UCSD-AML1 (cell line): ENCODE data around the gene IFI35.
A peak's percentile ranks its signal among the peaks of the same experiment; 100 is the strongest.
"Not testable (repeated sequence)": the region's sequence is repeated elsewhere in the genome, so short reads cannot be mapped to it uniquely, and the experiment has no call there.

Experiments
- DNase-seq: peaks from one replicate; lab custom pipeline; 2025; ENCODE audit not compliant: unreplicated experiment; lab: John Stamatoyannopoulos, UW

IFI35 gene

GRCh38 chr17:42997390-42997983 lies 9.1 kb upstream of the IFI35 start:
- DNase-seq, result no peak

GRCh38 chr17:42997984-42998938 lies 8.3 kb upstream of the IFI35 start, which contains the start of gene RPL27:
Gene RPL27 (plus strand): TSS chr17:42998419. CDS start chr17:42998751, 332 bp downstream.
- peak; percentile 98 for DNase-seq

DNA sequence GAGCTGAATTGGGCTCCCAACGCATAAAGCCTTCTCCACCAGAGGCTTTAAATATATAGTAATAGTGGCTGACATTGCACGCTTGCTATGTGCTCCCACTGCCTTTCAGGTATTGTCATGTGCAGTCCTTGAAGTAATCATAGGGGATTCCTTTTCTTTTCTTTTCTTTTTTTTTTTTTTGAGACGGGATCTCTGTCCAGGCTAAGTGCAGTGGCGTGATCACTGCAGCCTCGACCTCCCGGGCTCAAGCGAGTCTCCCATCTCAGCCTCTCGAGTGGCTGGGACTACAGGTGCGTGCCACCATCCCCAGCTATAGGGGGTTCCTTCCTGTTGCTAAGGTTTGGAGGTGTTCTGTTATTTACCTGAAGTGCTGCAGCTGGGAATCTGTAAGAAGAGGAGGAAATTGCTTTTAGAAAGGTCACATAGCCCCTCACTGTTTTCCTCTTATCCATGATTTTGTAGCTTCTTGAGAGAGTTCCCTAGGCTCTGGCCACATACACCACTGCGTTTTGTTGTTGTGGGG lies 7.5 kb upstream of the IFI35 start:
- DNase-seq, result no peak

- not testable (repeated sequence) for DNase-seq
These were observed 5.7 kb upstream of the IFI35 start for GRCh38 chr17:43000894-43001293.

- DNase-seq, result no peak
These were observed 2.9 kb upstream of the IFI35 start for GRCh38 chr17:43003542-43004172.

GRCh38 chr17:43010667-43011308 lies 4.2 kb downstream of the IFI35 start:
- DNase-seq, result no peak

GRCh38 chr17:43011728-43012472 lies 5.3 kb downstream of the IFI35 start:
- DNase-seq, result no peak

DNA sequence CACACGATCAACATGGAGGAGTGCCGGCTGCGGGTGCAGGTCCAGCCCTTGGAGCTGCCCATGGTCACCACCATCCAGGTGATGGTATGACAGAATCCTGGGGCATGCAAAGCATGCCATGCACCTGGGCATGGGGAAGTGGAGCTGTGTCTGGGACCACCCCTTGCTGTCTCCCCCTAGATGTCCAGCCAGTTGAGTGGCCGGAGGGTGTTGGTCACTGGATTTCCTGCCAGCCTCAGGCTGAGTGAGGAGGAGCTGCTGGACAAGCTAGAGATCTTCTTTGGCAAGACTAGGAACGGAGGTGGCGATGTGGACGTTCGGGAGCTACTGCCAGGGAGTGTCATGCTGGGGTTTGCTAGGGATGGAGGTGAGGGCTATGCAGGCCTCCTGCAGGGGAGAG lies 6.7 kb downstream of the IFI35 start:
- no peak for DNase-seq

- DNase-seq, result no peak
These were observed 7.5 kb downstream of the IFI35 start for GRCh38 chr17:43014020-43014648.

DNA sequence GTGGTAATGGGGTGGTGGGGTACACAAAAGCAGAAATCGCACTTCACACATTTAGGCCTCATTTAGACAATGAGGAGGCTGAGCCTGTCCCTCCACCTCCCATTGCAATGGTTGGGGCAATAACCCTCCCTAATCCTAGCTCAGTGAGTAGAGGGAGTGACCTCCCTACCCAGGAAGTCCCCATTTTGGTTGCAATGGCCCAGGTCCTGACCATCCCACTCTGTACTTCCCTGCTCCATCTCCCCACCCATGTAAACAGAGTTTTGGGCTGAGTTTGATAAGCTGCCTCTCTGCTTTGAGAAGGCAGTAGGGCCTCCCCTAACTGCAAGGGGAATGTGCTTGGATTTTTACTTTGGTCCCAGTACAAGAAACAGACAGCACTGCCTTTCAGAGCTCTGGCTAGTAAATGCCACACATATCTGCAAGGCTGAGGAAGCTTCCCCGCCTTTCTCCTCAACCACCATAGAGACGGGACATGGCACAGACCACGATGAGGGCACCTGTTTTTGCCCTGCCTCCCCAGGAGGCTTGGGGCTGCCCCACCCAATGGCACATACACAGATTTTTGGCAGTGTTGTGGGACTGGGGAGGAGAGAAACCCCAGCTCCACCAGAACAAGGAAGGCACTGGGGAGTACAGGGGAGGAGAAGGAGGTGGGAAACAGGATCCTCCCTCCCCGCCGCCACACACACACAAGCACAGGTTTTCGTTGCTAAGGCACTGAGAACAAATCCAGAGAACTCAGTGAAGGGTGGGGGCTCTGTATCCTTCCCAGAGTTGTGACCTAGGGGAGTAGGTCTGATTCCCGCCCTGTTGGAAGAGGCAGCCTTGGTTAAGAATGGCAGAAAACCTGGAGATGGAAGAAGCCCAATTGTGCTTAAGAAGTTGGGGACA lies 8.3 kb downstream of the IFI35 start:
- DNase-seq, result no peak

- DNase-seq, result no peak
These were observed 9.0 kb downstream of the IFI35 start for GRCh38 chr17:43015579-43015978.

DNA sequence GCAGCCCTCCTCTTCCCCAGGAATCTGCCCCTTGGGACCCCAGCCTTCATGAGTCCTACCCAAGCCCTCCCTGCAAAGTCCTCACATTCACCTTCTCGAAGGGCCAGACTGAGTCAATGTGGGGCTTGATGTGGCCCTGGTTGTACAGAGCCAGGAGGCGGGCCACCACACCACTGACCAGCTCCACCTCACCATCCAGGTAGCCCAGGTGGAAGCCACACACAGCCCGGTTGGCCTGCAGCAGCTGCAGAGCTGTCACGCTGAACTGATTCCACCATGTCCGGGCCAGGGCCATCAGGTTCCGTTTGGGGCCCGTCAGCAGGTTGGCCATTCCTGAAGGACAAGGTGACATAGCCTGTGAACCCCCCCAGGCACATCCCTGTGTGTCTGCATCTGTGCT lies 9.6 kb downstream of the IFI35 start:
- no peak for DNase-seq

- peak; percentile 44 for DNase-seq
These were observed 11.6 kb downstream of the IFI35 start for GRCh38 chr17:43018008-43018853.

- DNase-seq, result no peak
These were observed 12.3 kb downstream of the IFI35 start for GRCh38 chr17:43018932-43019331.

- DNase-seq, result no peak
These were observed 12.8 kb downstream of the IFI35 start for GRCh38 chr17:43019418-43019817.

- peak; percentile 63 for DNase-seq
These were observed 13.5 kb downstream of the IFI35 start for GRCh38 chr17:43020030-43020621.
